Skeletal muscle tissue (tissue), 4 donors: ENCODE results near the gene DENND4C. TPM values are rescaled to one million over a fixed set of nuclear protein-coding genes. Genes with fewer than 3 reads are reported as not detected.

ENCODE experiments used
- H3K27ac ChIP-seq: one replicate; pipeline ENCODE4 v1.7.0; 2013; ENCODE audit warnings: mild to moderate bottlenecking, low read depth, low read length, inconsistent platforms
- H3K27me3 ChIP-seq, 3 donors: one replicate each; pipeline ENCODE4 v1.7.0; 2013; ENCODE audit warnings: low read length in 3 of 3; ENCODE audit not compliant: control insufficient read depth in 3 of 3, insufficient read depth in 3 of 3
- H3K36me3 ChIP-seq, 3 donors: one replicate each; pipeline ENCODE4 v1.7.0; 2013; ENCODE audit warnings: low read length in 3 of 3; ENCODE audit not compliant: control insufficient read depth in 3 of 3, insufficient read depth in 3 of 3
- H3K4me1 ChIP-seq, 3 donors: one replicate each; pipeline ENCODE4 v1.7.0; 2013; ENCODE audit warnings: low read length in 3 of 3, mild to moderate bottlenecking in 3 of 3; ENCODE audit not compliant: control insufficient read depth in 3 of 3, insufficient read depth in 3 of 3
- H3K4me3 ChIP-seq, 3 donors: one replicate each; pipeline ENCODE4 v1.7.0; 2013; ENCODE audit warnings: low read length in 3 of 3
- H3K9ac ChIP-seq, 3 donors: one replicate each; pipeline ENCODE4 v1.7.0; 2013; ENCODE audit warnings: low read length in 3 of 3, mild to moderate bottlenecking in 3 of 3, moderate library complexity in 2 of 3, low read depth in 1 of 3
- H3K9me3 ChIP-seq, 3 donors: one replicate each; pipeline ENCODE4 v1.7.0; 2013; ENCODE audit warnings: low read length in 3 of 3; ENCODE audit not compliant: control insufficient read depth in 3 of 3
- total RNA-seq: library from RNA; depleted of rRNA; stranded (reverse); fragments of >200 nt; gene quantifications from one replicate; pipeline ENCODE4 v1.2.3, GENCODE V29; 2014
- donor health status: Osteomylitis.

The DENND4C gene
- total RNA-seq: 74.6 TPM

DNA sequence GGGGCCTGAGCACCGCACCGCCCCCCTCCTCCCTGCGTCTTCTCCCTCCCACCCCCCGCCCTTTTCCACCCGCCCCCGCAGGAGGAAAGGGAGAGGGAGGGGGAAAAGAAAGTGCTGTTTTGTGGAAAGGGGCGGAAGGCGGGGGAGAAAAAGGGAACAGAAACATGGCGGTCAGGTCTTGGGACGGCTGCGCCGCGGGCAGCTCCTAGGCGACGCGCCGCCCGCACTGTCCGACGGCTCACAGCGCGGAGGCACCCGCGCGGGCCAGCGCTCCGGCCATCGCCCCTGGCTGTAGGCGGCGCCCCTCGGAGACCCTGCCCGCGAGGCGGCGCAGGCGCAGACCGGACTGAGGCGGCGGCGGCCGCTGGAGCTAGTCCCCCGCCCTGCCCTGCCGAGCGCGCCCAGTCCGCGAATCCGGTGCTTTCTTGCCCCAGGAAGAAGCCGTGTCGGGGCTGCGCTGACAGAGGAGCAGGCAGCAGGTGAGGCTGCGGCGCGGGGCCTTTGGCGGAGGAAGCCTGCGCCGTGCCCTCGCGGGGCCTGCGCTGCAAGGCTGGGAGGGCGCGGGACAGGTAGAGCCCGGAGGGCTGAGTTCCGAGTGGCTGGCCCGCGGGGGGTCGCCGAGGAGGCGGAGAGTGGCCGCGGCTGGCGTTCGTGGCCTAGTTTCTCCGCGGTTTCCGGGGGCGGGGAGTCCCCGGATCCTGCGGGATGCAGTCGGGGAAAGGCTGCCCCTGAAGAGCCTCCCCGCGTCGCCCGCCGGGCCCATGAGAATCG, at the start of gene DENND4C:
TSS of gene DENND4C (plus strand) at position 339 of the 771 bp plus-strand sequence. CDS start 45,482 bp downstream, outside the sequence.
- H3K9ac ChIP-seq: peak within 1 kb of the TSS; percentile 91 to 97 (median 94)

DNA sequence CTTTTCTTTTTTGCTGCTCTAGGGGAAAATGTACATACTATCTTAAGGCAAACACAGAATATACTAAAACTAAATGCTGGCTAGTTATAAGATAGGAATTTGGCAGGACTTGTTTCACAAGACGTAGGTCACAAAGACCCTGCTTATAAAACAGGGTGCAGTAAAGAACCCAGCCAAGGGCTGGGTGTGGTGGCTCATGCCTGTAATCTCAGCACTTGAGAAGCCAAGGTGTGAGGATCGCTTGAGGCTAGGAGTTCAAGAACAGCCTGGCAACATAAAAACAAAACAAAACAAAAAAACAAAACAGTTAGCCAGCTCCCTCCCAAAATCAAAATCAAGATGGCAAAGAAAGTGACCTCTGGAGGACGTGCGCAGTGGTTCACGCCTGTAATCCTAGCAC, 49.5 kb upstream of the DENND4C start:
- H3K27me3 ChIP-seq: no peaks in the 10 kb centered on the region
- no peak overlapping the region for H3K9ac ChIP-seq
- H3K27ac ChIP-seq: no peak overlapping the region
- no peaks in the 10 kb centered on the region for H3K9me3 ChIP-seq
- H3K36me3 ChIP-seq: no peaks in the 10 kb centered on the region
- peaks cover 8 to 15% (median 14%) of the 10 kb centered on the region in 3 donors for H3K4me1 ChIP-seq
- no peak overlapping the region for H3K4me3 ChIP-seq

More for the DNA sequence above, at the start of gene DENND4C:
- H3K36me3 ChIP-seq: no peaks in the 10 kb centered on the region
- peaks cover 5 to 15% (median 7%) of the 10 kb centered on the region in 3 donors for H3K4me1 ChIP-seq
- peak within 1 kb of the TSS; percentile 80 to 91 (median 84) for H3K4me3 ChIP-seq
- H3K27me3 ChIP-seq: no peaks in the 10 kb centered on the region
- no peaks in the 10 kb centered on the region for H3K9me3 ChIP-seq
- peak within 1 kb of the TSS; percentile 92 for H3K27ac ChIP-seq

DNA sequence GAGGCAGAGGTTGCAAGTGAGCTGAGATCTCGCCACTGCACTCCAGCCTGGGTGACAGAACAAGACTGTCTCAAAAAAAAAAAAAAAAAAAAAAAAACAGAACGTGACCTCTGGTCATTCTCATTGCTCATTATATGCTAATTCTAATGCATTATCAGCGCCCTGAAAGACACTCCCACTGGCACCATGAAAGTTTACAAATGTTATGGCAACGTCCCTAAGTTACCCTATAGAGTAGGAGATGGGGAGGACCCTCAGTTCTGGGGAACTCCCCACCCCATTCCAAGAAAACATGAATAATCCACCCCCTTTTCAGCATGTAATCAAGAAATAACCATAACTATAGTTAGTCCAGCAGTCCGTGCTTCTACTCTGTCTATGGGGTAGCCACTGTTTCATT, 48.9 kb upstream of the DENND4C start:
- H3K36me3 ChIP-seq: no peaks in the 10 kb centered on the region
- H3K9ac ChIP-seq: no peak overlapping the region
- H3K4me1 ChIP-seq: peaks cover 8 to 15% (median 14%) of the 10 kb centered on the region in 3 donors
- no peak overlapping the region for H3K4me3 ChIP-seq
- H3K27me3 ChIP-seq: no peaks in the 10 kb centered on the region
- H3K27ac ChIP-seq: no peak overlapping the region
- H3K9me3 ChIP-seq: no peaks in the 10 kb centered on the region

DNA sequence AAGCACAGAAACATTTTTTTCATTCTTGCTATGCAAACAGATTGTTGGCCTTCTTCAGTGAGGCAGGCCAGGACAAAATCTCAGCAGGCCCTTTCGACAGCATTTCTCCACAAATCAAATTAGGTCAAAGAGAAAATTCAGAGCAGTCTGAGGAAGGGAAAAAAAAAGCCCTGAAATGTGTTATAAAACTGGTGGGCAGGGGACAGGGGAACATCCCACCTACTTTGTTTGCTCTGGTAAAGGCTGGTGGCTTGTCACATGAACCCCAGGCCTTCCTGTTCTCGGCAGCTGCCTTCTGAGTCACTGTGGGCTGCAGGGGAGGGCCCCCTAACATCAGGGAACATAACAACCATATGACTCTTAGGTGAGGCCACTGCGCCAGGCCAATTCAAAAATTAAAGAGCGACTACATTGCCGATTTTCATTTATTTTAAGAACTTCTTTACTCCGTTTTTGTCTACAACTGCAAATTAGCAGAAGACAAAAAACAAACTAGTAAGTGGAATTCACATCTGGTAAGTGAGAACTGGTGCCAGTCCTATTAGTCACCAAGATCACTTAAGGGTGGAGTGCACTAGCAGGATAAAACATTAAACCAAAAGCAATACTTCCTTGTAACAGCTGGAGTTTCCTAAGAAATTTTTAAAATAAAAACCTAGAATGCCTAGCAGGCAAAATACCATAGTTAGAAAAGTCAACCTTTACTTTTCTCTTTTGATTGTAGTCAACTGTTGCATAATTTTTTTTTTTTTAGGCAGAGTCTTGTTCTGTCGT, 46.2 kb upstream of the DENND4C start:
- Histone ChIP-seq H3K4me3 (no peak overlapping the region), H3K4me1 (peaks cover 8 to 15% (median 14%) of the 10 kb centered on the region in 3 donors), H3K27me3 (no peaks in the 10 kb centered on the region), H3K9ac (peak overlapping the region in 2 of 3 donors; percentile 9 to 57), H3K27ac (peak overlapping the region; percentile 71), H3K36me3 (no peaks in the 10 kb centered on the region), H3K9me3 (no peaks in the 10 kb centered on the region)

DNA sequence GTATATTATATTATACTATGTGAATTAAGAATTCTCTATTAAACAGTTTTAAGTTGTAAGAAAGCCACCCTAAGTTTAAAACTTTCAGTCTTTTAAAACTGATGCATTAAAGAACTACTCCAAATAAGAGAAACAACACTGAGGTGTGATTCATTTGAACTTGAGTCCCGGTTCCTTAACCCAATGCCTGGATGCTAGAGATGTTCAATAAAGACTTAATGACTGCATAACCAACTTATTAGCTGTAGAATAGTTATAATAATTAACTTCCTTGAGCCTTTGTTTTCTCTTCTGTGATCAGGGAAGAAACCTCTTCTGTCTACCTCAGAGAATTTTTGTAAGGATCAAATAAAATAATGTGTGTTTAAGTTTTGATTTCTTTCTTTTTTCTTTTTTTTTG, 45.3 kb upstream of the DENND4C start:
- no peak overlapping the region for H3K9ac ChIP-seq

DNA sequence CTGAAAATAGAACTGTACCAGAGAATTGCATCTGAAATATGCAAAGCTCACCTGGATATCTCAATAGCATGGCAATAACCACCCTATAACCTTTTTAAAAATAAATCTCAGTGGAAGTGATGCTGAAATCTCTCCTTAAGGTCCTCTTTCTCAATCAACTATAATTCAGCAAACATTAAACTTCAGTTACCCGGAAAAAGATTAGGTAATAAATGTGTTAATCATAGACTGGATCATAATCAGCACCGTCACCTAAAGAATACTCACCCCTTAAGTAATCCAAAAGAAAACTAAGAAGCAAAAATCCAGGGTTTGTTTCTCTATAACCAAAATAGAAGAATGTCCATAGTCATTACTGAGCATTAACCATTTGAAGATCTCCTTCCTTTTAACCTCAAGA, 44.3 kb upstream of the DENND4C start:
- H3K4me3 ChIP-seq: no peak overlapping the region
- no peaks in the 10 kb centered on the region for H3K9me3 ChIP-seq
- no peaks in the 10 kb centered on the region for H3K27me3 ChIP-seq
- no peak overlapping the region for H3K27ac ChIP-seq
- H3K9ac ChIP-seq: no peak overlapping the region
- H3K36me3 ChIP-seq: no peaks in the 10 kb centered on the region
- peaks cover 8 to 15% (median 14%) of the 10 kb centered on the region in 3 donors for H3K4me1 ChIP-seq

More for the DNA sequence above, 45.3 kb upstream of the DENND4C start:
- H3K9me3 ChIP-seq: no peaks in the 10 kb centered on the region
- no peak overlapping the region for H3K4me3 ChIP-seq
- H3K36me3 ChIP-seq: no peaks in the 10 kb centered on the region
- no peaks in the 10 kb centered on the region for H3K27me3 ChIP-seq
- H3K27ac ChIP-seq: peak overlapping the region; percentile 71
- peaks cover 8 to 15% (median 14%) of the 10 kb centered on the region in 3 donors for H3K4me1 ChIP-seq

DNA sequence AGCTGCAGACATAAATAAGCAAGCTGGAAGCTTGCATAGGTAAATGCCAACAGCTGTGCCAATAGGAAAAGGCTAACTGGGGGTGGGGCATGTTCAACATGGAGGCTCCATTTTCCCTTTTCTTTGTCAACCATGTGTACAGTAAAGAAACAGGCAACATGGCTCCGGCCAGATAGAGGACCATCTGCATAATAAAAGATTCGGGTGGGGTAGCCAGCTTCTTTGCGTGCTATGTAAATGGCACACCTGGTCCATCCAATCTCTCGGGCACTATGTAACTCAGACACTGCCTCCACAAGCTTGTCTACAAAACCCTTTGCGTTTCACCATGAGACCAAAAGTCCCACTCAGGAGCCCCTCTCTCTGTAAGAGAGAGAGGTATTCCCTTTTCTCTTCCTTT, 41.7 kb upstream of the DENND4C start:
- Histone ChIP-seq H3K27ac (no peak overlapping the region), H3K9me3 (no peaks in the 10 kb centered on the region), H3K36me3 (no peaks in the 10 kb centered on the region), H3K27me3 (no peaks in the 10 kb centered on the region), H3K4me1 (peaks cover 4 to 7% (median 5%) of the 10 kb centered on the region in 3 donors), H3K9ac (no peak overlapping the region), H3K4me3 (no peak overlapping the region)

DNA sequence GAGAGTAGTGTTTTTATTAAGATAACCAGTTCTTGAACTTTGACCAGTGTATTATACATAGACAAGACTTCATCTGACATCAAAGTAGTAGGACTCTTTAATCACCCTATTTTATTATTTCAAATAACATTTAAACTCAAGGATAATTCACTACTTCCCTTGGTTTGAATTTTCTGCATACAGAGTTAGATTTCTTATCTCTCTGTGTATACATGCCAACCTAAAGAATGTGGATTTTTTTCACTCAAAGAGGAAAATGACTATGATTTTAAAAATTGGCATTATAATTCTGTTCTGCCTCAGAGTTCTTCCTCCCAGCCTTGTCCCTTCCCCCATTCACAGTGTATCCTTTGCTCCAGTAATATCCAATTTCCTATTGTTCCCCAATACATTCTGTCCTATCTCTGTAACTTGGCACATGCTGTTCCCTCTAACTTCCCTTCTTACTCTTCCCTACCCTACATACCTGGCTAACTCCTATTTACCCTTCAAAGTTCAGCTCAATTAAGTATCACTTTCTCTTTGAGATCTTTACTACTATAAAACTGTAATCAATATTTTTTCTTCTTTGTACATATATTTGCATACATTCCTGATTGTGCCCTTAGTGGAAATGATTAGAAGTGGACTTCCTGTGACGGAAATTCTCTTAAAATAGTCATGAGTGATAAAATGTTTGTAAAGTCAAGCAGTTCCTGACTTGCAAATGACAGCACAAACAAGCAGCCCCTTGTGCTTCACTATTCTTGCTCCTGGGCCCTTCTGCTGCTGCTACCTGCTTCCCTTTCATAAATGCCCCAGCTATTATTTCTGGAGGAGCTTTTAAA, 38.1 kb upstream of the DENND4C start:
- no peaks in the 10 kb centered on the region for H3K36me3 ChIP-seq
- no peak overlapping the region for H3K9ac ChIP-seq
- no peak overlapping the region for H3K27ac ChIP-seq
- H3K27me3 ChIP-seq: no peaks in the 10 kb centered on the region
- no peaks in the 10 kb centered on the region for H3K9me3 ChIP-seq
- no peak overlapping the region for H3K4me3 ChIP-seq
- H3K4me1 ChIP-seq: no peaks in the 10 kb centered on the region

DNA sequence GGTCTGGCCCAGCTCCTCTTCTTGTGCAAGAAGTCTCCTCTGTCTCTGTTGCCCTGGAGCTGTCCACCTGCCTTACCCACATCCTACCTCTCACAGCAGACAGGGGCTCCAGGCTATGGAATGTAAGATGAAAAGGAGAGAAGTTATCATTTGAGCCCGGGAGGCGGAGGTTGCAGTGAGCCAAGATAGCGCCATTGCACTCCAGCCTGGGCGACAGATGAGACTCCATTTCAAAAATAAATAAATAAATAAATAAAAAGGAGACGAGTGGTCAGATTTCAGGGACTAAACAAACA, 37.5 kb upstream of the DENND4C start:
- Histone ChIP-seq H3K4me3 (no peak overlapping the region), H3K27ac (no peak overlapping the region), H3K9me3 (no peaks in the 10 kb centered on the region), H3K36me3 (no peaks in the 10 kb centered on the region), H3K9ac (no peak overlapping the region), H3K4me1 (no peaks in the 10 kb centered on the region), H3K27me3 (no peaks in the 10 kb centered on the region)
